Measurements from ENCODE around the gene STUM. TPM values are rescaled to one million over a fixed set of nuclear protein-coding genes. Genes with fewer than 3 reads are reported as not detected.
A peak's percentile ranks its signal among the peaks of the same experiment; 100 is the strongest.

STUM gene
- total RNA-seq, 2 donors from 2014 or later, result 1.3 to 1.6 TPM

DNA sequence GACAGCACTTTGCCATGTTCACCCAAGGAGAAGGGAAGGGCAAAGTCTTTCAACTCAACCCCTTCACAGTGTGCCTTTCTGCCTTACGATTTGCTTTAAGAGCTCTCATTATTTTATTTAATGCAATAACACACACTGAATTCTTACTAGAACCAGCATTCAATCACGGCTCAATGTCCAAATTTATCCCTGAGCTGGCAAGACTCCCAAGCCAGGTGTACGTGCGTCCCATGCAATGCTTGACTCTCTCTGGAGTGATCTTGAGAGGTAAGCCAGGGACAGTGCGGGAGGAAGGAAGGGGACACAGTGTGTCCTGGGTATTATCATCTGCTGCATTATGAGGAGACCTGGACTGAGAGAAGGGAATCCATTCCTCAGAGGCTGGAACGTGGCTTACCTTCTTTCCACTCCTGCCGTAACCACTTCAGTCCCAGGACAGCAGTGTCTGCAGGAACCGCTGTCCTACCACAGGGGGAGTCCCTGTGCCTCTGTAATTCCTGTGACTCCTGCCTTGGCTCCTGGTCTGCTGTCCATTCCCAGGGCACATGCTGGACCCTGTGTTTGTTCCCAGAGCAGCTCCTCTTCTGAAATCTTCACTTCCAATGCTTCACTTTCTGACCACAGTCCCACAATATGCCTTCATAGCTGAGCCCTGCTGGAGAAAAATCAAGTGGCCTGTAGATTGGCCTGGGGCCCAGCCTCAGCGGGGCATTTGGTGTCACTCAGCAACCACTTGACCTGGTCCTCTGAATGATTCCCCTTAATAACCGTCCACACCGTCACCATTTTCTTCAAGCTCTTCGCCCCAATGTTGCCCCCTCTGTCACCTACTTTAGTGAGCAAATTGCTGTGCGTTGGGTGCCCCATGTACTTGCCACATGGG lies 28.6 kb upstream of the STUM start:
- WGBS, 2 donors, result 50 to 58% methylated on average over 13 of the region's 13 CpGs
- H3K27ac ChIP-seq, result no peak overlapping the region
- H3K4me3 ChIP-seq, result no peak overlapping the region
- intact Hi-C loops (cut with DNase I), result no loop called here
- peak; percentile 27 for ATAC-seq
- TF ChIP-seq, protein P1, sequence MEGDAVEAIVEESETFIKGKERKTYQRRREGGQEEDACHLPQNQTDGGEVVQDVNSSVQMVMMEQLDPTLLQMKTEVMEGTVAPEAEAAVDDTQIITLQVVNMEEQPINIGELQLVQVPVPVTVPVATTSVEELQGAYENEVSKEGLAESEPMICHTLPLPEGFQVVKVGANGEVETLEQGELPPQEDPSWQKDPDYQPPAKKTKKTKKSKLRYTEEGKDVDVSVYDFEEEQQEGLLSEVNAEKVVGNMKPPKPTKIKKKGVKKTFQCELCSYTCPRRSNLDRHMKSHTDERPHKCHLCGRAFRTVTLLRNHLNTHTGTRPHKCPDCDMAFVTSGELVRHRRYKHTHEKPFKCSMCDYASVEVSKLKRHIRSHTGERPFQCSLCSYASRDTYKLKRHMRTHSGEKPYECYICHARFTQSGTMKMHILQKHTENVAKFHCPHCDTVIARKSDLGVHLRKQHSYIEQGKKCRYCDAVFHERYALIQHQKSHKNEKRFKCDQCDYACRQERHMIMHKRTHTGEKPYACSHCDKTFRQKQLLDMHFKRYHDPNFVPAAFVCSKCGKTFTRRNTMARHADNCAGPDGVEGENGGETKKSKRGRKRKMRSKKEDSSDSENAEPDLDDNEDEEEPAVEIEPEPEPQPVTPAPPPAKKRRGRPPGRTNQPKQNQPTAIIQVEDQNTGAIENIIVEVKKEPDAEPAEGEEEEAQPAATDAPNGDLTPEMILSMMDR (IDR thresholded peaks at IDR 0.05), result peak in 3 of 7 experiments; percentile 20 to 38 (median 26)
- TF ChIP-seq POLR2A (IDR thresholded peaks at IDR 0.05), result no peak
- H3K4me1 ChIP-seq, result no peaks in the 10 kb centered on the region
- H3K36me3 ChIP-seq (replicated peaks in 1 of 2; ENCODE audit: insufficient read depth in 1 of 2, low read depth in 2 of 2), result no peaks in the 10 kb centered on the region
- peak in 2 of 4 donors; percentile 24 to 35 for DNase-seq
- H3K27me3 ChIP-seq, result no peaks in the 10 kb centered on the region
- no peaks in the 10 kb centered on the region for H3K9me3 ChIP-seq

DNA sequence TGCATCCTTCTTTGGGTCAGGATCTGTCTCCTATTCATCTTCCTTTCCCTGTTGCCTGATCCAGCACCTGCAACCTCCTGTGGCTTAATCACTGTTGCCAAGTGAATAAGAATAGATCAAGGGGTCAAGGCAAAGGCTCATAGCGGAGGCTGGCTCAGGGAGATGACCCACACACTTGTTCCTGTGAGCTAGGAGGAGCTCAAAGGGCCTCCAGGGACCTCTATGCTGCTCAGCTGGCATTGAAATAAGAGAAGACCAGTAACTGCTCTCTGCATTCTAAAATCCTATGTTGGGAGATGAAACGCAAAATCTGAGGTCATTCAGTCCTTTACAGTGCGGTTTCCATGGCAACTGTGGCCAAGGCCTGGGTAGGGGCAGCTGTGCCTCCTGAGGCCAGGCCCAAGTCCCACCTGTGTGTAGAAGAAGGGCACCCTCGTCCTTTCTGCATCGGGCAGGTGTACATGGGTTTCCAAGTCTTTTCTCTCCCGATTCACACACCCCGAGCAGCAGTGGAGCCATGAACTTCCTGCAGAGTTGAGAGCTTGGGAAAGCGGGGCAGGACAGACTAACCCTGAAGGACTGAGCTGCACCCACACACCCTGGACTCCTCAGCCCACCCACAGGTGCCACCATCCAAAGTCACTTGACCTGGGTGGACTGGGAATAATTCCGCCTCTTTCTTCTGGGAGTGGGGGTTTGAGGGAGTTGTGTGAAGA lies 27.8 kb upstream of the STUM start:
- DNase-seq (no peak), ATAC-seq (no peak)
- Histone ChIP-seq H3K9me3 (no peaks in the 10 kb centered on the region), H3K36me3 (replicated peaks in 1 of 2; ENCODE audit: insufficient read depth in 1 of 2, low read depth in 2 of 2) (no peaks in the 10 kb centered on the region), H3K27ac (no peak overlapping the region), H3K27me3 (no peaks in the 10 kb centered on the region), H3K4me3 (no peak overlapping the region), H3K4me1 (no peaks in the 10 kb centered on the region)
- intact Hi-C loops (cut with DNase I), result no loop called here
- WGBS, 2 donors, result 85 to 90% methylated on average over 9 of the region's 9 CpGs
- TF ChIP-seq, protein P1 (IDR thresholded peaks at IDR 0.05), result no peak
- TF ChIP-seq POLR2A (IDR thresholded peaks at IDR 0.05), result no peak

DNA sequence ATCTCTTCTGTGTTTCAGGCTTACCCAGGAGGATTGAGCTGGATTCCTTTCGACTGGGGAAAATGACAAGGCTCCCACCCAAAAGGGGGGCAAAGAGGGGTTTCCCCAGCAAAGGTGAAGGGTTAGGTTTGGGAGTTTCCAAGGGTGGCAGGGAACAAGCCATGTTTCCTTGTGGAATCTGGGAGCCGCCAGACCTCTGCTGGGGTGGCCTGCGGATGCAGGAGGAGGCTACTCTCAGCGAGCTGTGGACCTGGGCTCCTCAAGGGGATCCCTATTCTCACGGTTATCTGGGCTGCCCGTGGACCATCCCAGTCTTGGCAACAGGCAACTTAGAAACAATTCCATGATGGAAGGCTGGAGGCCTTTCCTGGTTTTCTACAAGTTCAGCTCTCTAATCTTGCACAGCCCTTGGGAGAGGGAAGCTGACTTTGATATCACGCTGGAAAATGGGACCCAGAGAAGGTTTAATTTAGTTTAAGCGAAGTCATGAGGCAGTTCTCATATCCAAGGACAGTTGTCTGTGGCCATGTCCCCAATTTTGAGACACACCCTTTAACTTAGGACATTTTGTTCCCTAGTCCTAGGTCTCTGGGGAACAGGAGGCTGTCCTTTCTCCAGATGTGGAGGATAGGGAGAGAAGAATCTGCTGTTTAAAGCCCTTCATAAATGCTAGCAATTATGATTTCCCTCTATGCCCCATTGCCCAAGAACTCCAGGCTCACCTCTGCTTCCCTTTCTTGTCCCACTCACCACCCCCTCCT lies 24.7 kb upstream of the STUM start:
- 85 to 86% methylated on average over 4 to 8 of the region's 8 CpGs for WGBS, 2 donors
- DNase-seq (no peak), ATAC-seq (no peak)
- peaks cover 12% of the 10 kb centered on the region for H3K4me1 ChIP-seq
- no peak overlapping the region for H3K4me3 ChIP-seq
- no peaks in the 10 kb centered on the region for H3K27me3 ChIP-seq
- no peak for TF ChIP-seq POLR2A (IDR thresholded peaks at IDR 0.05)
- TF ChIP-seq, protein P1 (IDR thresholded peaks at IDR 0.05), result no peak
- no peak overlapping the region for H3K27ac ChIP-seq
- intact Hi-C loops (cut with DNase I), result no loop called here
- no peaks in the 10 kb centered on the region for H3K9me3 ChIP-seq
- H3K36me3 ChIP-seq (replicated peaks in 1 of 2; ENCODE audit: insufficient read depth in 1 of 2, low read depth in 2 of 2), result no peaks in the 10 kb centered on the region

DNA sequence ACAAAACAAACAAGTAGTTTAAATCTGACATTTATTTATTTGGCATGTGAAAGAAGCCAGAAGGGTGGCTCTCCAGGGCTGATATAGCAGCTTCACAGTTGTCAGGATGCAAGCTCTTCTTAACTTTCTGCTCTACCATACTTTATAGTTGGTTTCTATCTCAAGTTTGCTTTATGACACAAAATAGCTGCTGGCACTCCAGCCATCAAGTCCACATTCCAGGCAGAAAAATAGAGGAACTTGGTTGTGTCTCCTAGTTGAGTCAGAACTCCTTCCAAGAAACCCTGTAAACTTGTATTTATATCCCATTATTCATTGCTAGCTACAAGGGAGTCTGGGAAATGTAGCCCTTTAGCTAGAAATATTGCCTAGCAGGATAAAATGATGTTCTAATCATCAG lies 24.0 kb upstream of the STUM start:
- Histone ChIP-seq H3K36me3 (replicated peaks in 1 of 2; ENCODE audit: insufficient read depth in 1 of 2, low read depth in 2 of 2) (no peaks in the 10 kb centered on the region), H3K4me1 (peaks cover 12% of the 10 kb centered on the region), H3K9me3 (no peaks in the 10 kb centered on the region), H3K27ac (no peak overlapping the region), H3K27me3 (no peaks in the 10 kb centered on the region), H3K4me3 (no peak overlapping the region)
- TF ChIP-seq, protein P1 (IDR thresholded peaks at IDR 0.05), result no peak
- no peak for TF ChIP-seq POLR2A (IDR thresholded peaks at IDR 0.05)
- DNase-seq (no peak), ATAC-seq (no peak)
- intact Hi-C loops (cut with DNase I), result no loop called here
